C4-2B (cell line): ENCODE results near the gene ARHGEF25.

Experiments
- ZFX ChIP-seq: fragments of 450-650 bp; IDR thresholded peaks from 2 replicates; pipeline ENCODE4 v1.6.1; 2017
- TF ChIP-seq, protein P1 (sequence below): fragments of 450-650 bp; conservative IDR thresholded peaks from 2 replicates; pipeline ENCODE4 v1.5.1; 2017; ENCODE audit warnings: mild to moderate bottlenecking

DNA sequence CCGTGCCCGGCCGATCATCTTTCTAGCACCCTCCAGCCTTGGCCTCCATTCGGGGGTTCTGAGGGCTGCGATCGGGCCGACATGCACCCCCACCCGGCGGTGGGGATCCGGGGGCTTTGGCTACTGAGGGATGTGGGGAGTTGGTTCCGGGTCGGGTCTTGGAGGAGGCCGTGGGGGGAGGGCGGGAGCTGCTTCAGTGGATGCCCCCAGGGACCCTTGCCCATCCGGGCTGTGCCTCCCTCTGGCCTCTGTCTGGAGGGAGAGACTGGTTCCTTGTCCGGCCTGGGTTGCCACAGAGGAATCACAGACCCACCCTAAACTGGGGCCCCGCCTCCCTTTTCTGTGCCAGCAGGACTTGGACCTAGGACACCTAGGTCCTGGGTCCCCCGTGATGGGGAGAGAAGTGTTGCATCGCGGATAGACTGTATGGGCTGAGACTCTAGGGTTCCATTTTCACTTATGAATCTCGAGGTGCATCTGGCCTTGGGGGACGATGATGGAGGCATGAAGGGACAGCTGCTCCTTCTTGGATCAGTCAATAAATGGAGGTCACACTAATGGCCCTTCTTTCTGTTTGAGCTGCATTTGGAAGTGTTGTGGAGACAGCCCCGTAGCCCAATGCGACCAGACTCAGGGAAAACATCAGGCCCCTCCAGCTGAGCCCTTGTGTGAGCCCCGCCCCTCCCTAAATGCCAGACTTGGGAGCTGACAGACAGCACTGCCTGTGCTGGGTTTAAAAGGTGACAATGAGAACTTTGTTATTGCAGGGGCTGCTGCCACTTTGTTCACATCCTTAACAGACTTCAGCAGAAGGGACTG lies 6.0 kb upstream of the ARHGEF25 start:
- TF ChIP-seq, protein P1, sequence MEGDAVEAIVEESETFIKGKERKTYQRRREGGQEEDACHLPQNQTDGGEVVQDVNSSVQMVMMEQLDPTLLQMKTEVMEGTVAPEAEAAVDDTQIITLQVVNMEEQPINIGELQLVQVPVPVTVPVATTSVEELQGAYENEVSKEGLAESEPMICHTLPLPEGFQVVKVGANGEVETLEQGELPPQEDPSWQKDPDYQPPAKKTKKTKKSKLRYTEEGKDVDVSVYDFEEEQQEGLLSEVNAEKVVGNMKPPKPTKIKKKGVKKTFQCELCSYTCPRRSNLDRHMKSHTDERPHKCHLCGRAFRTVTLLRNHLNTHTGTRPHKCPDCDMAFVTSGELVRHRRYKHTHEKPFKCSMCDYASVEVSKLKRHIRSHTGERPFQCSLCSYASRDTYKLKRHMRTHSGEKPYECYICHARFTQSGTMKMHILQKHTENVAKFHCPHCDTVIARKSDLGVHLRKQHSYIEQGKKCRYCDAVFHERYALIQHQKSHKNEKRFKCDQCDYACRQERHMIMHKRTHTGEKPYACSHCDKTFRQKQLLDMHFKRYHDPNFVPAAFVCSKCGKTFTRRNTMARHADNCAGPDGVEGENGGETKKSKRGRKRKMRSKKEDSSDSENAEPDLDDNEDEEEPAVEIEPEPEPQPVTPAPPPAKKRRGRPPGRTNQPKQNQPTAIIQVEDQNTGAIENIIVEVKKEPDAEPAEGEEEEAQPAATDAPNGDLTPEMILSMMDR, result no peak
- no peak for TF ChIP-seq ZFX
